Measurements from ENCODE around the gene GALNT2.

Gene GALNT2

GRCh38 chr1:230136453-230137336, 69.7 kb downstream of the GALNT2 start:
- DNase-seq: no peak

GRCh38 chr1:230137337-230137815, 70.3 kb downstream of the GALNT2 start:
- no peak for DNase-seq

GRCh38 chr1:230138561-230139239, 71.7 kb downstream of the GALNT2 start:
- DNase-seq: no peak

- DNase-seq: no peak
Measured at GRCh38 chr1:230139315-230139714, 72.3 kb downstream of the GALNT2 start.

GRCh38 chr1:230139741-230140140, 72.7 kb downstream of the GALNT2 start:
- DNase-seq: no peak

GRCh38 chr1:230140221-230141020, 73.4 kb downstream of the GALNT2 start:
- DNase-seq: no peak

- no peak for DNase-seq
Measured at GRCh38 chr1:230141021-230141648, 74.1 kb downstream of the GALNT2 start.

- DNase-seq: no peak
Measured at GRCh38 chr1:230141797-230142607, 75.0 kb downstream of the GALNT2 start.

- no peak for DNase-seq
Measured at GRCh38 chr1:230142608-230143210, 75.7 kb downstream of the GALNT2 start.

GRCh38 chr1:230143534-230143933, 76.5 kb downstream of the GALNT2 start:
- DNase-seq: no peak

GRCh38 chr1:230144010-230144614, 77.1 kb downstream of the GALNT2 start:
- peak; percentile 28 for DNase-seq

GRCh38 chr1:230144758-230145504, 77.9 kb downstream of the GALNT2 start:
- DNase-seq: no peak

GRCh38 chr1:230145505-230145899, 78.5 kb downstream of the GALNT2 start:
- DNase-seq: no peak

- DNase-seq: no peak
Measured at GRCh38 chr1:230145953-230146476, 79.0 kb downstream of the GALNT2 start.

GRCh38 chr1:230146709-230147108, 79.7 kb downstream of the GALNT2 start:
- DNase-seq: no peak

- no peak for DNase-seq
Measured at GRCh38 chr1:230147253-230148125, 80.5 kb downstream of the GALNT2 start.

GRCh38 chr1:230148126-230148652, 81.2 kb downstream of the GALNT2 start:
- DNase-seq: no peak

- DNase-seq: no peak
Measured at GRCh38 chr1:230148768-230149469, 81.9 kb downstream of the GALNT2 start.
